GM13977 (cell line): Measurements from ENCODE around the gene DUS2.

Experiments used
- DNase-seq: peaks from one replicate; pipeline ENCODE4 v3.0.0; 2012; ENCODE audit warnings: low spot score
- in situ Hi-C: fragments of 300-500 bp; cut with MboI; formaldehyde crosslinking; loops from one replicate; pipeline ENCODE4 v1.12.0; 2022; ENCODE audit warnings: low sequenced_read_pairs, low pct_unique_long_range_greater_than_20kb, mixed read lengths, inconsistent platforms; ENCODE audit not compliant: unreplicated experiment
- TF ChIP-seq, protein P1 (sequence below): IDR thresholded peaks from 2 replicates; pipeline ENCODE4 v1.5.1; 2012; ENCODE audit warnings: mild to moderate bottlenecking, control low read depth; ENCODE audit not compliant: insufficient read depth; ENCODE audit errors: extremely low read depth, missing control alignments

The DUS2 gene

DNA sequence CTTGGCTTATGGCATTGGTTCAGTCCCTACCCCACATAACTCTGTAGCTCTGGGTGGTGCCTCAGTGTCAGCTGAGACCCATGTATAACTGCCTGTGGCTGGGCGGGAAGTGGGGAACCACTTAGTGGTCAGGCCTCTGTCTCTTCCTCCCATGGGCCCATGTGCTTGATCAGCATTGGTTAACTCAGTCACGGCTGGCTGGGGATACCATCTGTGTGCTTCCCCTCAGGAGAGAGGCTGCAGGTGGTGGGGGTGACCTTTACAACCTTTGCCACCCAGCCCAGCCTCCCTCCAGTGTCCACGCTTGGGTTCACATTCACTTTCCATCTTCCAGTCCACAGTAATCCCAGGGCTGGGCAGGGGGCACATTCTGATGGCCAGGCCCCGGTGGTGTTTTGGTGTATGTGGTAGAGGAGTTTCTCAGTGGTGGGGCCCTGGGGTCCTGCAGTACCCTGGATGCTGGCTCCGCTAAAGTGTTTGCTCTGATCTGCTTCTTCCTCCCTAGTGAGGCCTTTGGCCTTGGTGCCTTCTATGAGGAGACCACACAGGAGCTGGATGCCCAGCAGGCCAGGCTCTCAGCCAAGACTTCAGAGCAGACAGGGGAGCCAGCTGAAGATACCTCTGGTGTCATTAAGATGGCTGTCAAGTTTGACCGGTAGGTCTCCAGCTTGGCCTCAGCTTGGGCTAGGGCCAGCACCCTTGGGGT, 51.9 kb downstream of the DUS2 start:
- peak; percentile 73 for DNase-seq
- TF ChIP-seq, protein P1, sequence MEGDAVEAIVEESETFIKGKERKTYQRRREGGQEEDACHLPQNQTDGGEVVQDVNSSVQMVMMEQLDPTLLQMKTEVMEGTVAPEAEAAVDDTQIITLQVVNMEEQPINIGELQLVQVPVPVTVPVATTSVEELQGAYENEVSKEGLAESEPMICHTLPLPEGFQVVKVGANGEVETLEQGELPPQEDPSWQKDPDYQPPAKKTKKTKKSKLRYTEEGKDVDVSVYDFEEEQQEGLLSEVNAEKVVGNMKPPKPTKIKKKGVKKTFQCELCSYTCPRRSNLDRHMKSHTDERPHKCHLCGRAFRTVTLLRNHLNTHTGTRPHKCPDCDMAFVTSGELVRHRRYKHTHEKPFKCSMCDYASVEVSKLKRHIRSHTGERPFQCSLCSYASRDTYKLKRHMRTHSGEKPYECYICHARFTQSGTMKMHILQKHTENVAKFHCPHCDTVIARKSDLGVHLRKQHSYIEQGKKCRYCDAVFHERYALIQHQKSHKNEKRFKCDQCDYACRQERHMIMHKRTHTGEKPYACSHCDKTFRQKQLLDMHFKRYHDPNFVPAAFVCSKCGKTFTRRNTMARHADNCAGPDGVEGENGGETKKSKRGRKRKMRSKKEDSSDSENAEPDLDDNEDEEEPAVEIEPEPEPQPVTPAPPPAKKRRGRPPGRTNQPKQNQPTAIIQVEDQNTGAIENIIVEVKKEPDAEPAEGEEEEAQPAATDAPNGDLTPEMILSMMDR = no peak
- in situ Hi-C loops = loop anchor here (25.0 kb wide), 1 partner anchor 388 kb away; no protein-coding TSS in a partner anchor

DNA sequence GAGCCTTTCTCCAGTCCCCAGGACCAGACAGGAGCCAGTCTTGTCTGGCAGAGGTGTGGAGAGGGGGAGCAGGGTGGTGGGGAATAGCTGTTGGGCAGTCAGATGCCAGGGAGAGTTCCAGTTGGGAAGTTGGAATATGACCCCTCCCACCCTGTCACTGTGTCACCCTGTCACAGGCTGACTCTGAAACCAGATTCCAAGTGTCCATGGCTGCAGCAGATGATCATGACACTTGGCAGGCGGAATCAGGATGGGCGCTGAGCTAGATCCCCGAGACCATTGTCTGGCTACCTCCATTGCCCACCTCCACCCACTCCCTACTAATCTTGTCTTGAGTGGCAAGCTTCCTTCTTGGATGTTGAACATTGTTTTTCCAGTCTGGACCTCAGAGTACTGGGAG, 52.9 kb downstream of the DUS2 start:
- no peak for DNase-seq
- in situ Hi-C loops = no loop called here
- TF ChIP-seq, protein P1 = no peak

DNA sequence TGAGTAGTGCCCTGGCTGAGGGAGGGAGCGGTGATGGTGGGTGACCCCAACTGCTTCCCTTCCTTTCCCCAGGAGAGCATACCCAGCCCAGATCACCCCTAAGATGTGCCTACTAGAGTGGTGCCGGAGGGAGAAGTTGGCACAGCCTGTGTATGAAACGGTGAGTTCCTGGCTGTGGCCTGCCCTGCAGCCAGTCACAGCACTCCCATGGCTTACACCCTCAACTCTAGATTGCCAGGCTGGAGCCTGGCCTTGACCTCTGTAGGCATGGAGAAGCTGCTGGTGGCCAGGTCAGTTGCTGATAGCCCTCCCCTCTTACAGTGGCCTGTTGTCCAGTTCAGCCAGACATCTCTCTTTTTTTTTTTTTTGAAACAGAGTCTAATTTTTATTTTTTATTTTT, 53.5 kb downstream of the DUS2 start:
- no peak for DNase-seq
- in situ Hi-C loops = no loop called here
- TF ChIP-seq, protein P1 = no peak

DNA sequence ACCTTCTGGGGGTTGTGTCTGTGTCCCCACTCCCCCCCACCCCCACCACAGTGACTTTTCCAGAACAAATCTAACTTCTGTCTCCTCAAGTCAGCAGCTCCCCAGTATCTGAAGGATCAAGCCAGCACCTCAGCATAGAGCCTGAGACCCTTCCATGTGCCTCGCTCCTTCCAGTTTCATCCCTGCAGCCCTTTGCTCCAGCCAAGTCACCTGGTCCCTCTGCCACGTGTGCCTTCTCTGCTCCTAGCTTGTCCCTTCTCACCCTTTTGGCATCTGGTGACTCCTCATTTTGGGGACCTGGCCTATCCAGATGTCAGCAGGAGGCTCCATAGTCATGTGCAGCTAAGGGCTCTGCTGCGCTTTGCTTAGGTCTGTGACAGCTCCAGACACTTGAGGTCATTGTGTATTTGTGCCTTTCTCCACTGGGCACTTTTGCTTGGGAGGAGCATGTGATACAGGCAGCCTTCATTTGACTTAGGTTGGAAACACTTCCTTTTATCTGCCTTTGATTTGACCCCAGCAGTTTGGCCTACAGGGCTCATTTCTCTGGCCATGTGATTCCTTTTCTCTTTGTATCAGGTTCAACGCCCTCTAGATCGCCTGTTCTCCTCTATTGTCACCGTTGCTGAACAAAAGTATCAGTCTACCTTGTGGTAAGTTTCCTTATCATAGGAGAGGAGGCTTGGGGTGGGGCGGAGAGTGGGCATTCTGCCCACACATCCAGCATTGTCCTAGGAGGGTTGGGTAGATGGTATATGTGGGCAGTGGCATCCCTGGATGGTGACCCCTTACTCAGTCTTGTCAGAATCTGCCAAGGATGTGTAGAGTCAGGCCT, 55.0 kb downstream of the DUS2 start:
- DNase-seq = no peak
- TF ChIP-seq, protein P1 = no peak
- in situ Hi-C loops = no loop called here

DNA sequence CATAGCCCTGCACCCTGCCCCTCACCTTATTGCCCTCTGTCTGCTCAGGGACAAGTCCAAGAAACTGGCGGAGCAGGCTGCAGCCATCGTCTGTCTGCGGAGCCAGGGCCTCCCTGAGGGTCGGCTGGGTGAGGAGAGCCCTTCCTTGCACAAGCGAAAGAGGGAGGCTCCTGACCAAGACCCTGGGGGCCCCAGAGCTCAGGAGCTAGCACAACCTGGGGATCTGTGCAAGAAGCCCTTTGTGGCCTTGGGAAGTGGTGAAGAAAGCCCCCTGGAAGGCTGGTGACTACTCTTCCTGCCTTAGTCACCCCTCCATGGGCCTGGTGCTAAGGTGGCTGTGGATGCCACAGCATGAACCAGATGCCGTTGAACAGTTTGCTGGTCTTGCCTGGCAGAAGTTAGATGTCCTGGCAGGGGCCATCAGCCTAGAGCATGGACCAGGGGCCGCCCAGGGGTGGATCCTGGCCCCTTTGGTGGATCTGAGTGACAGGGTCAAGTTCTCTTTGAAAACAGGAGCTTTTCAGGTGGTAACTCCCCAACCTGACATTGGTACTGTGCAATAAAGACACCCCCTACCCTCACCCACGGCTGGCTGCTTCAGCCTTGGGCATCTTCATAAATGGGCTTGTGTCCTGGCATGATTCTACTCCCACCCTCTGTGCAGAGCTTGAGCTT, 55.8 kb downstream of the DUS2 start:
- no peak for DNase-seq
- in situ Hi-C loops = no loop called here

DNA sequence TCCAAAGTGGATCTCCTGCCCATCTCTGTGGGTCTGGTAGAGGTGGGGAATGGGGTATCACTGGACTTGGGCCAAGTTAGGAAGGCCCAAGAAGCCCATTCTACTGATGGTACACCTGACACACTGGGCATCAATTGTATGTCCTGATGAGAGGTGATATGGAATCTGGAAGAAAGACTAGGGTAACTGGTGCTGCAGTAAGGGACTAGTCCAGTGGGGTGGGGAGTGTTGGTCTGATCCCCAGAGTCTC, 56.2 kb downstream of the DUS2 start:
- no peak for DNase-seq
- TF ChIP-seq, protein P1 = no peak
- in situ Hi-C loops = no loop called here

More for the DNA sequence above, 55.8 kb downstream of the DUS2 start:
- TF ChIP-seq, protein P1 = no peak
